ENCODE results near the gene GEMIN4.

The GEMIN4 gene

GRCh38 chr17:726271-726919 lies 25.7 kb downstream of the GEMIN4 start:
- DNase-seq (ENCODE audit: low read depth): peak; percentile 60
- H3K4me3 ChIP-seq (ENCODE audit: low read length): no peak overlapping the region
- no peak for TF ChIP-seq CTCF (IDR thresholded peaks at IDR 0.05; ENCODE audit: insufficient read depth, low read depth, low read length, missing control alignments)

GRCh38 chr17:725746-726145 lies 26.3 kb downstream of the GEMIN4 start:
- DNase-seq (ENCODE audit: low read depth): peak; percentile 89
- no peak overlapping the region for H3K4me3 ChIP-seq (ENCODE audit: low read length)
- TF ChIP-seq CTCF (IDR thresholded peaks at IDR 0.05; ENCODE audit: insufficient read depth, low read depth, low read length, missing control alignments): no peak

- DNase-seq (ENCODE audit: low read depth): no peak
- no peak overlapping the region for H3K4me3 ChIP-seq (ENCODE audit: low read length)
- TF ChIP-seq CTCF (IDR thresholded peaks at IDR 0.05; ENCODE audit: insufficient read depth, low read depth, low read length, missing control alignments): no peak
Measured at GRCh38 chr17:725084-725483, 27.0 kb downstream of the GEMIN4 start.

GRCh38 chr17:721540-721937 lies 30.5 kb downstream of the GEMIN4 start:
- H3K4me3 ChIP-seq (ENCODE audit: low read length): peak overlapping the region; percentile 19
- DNase-seq (ENCODE audit: low read depth): peak; percentile 96
- TF ChIP-seq CTCF (IDR thresholded peaks at IDR 0.05; ENCODE audit: insufficient read depth, low read depth, low read length, missing control alignments): no peak

GRCh38 chr17:720706-721539 lies 31.1 kb downstream of the GEMIN4 start:
- no peak for DNase-seq (ENCODE audit: low read depth)
- TF ChIP-seq CTCF (IDR thresholded peaks at IDR 0.05; ENCODE audit: insufficient read depth, low read depth, low read length, missing control alignments): no peak
- H3K4me3 ChIP-seq (ENCODE audit: low read length): peak overlapping the region; percentile 19

- no peak for DNase-seq (ENCODE audit: low read depth)
- no peak overlapping the region for H3K4me3 ChIP-seq (ENCODE audit: low read length)
- no peak for TF ChIP-seq CTCF (IDR thresholded peaks at IDR 0.05; ENCODE audit: insufficient read depth, low read depth, low read length, missing control alignments)
Measured at GRCh38 chr17:718075-718474, 34.0 kb downstream of the GEMIN4 start.

Measured in epithelial cell of esophagus (primary cell).